SU-DHL-6 (cell line): ENCODE results near the gene UBE2L5.

Source experiments
- H2AFZ ChIP-seq: fragments of 200-600 bp; sonication (generic); 2 replicates; pipeline ENCODE4 v1.6.1; 2014; ENCODE audit warnings: low read depth, mild to moderate bottlenecking, moderate library complexity, mixed read lengths, antibody characterized with exemption, low read length; ENCODE audit not compliant: severe bottlenecking
- H3F3A ChIP-seq: fragments of 200-600 bp; shearing (Covaris generic); 2 replicates; pipeline ENCODE4 v1.6.0; 2016; ENCODE audit warnings: antibody characterized with exemption, mild to moderate bottlenecking; ENCODE audit not compliant: insufficient read depth
- H3K27ac ChIP-seq: fragments of 200-600 bp; sonication (generic); 2 replicates; pipeline ENCODE4 v1.5.1; 2016; ENCODE audit warnings: low read depth, mild to moderate bottlenecking, low read length, moderate library complexity, mixed read lengths
- H3K27me3 ChIP-seq: fragments of 200-600 bp; sonication (generic), shearing (Covaris generic); 2 replicates; pipeline ENCODE4 v1.6.0; 2014; ENCODE audit warnings: mild to moderate bottlenecking, low read length
- H3K36me3 ChIP-seq: fragments of 200-600 bp; sonication (generic); 2 replicates; pipeline ENCODE4 v1.6.1; 2014; ENCODE audit warnings: mild to moderate bottlenecking, low read length, mixed read lengths
- H3K4me2 ChIP-seq: fragments of 300-600, 200-600 bp; shearing (Covaris generic), sonication (generic); 2 replicates; pipeline ENCODE4 v1.6.0; 2014; ENCODE audit warnings: low read length, low read depth, mild to moderate bottlenecking; ENCODE audit not compliant: poor library complexity, severe bottlenecking
- H3K4me3 ChIP-seq: fragments of 200-600 bp; sonication (generic); 2 replicates; pipeline ENCODE4 v1.5.1; 2014; ENCODE audit warnings: antibody characterized with exemption, low read length, mild to moderate bottlenecking, mixed read lengths; ENCODE audit not compliant: insufficient read depth, poor library complexity, severe bottlenecking
- H3K79me2 ChIP-seq: fragments of 200-600 bp; sonication (generic); 2 replicates; pipeline ENCODE4 v1.6.1; 2014; ENCODE audit warnings: mild to moderate bottlenecking, low read length, moderate library complexity; ENCODE audit not compliant: insufficient read depth
- H3K9ac ChIP-seq: fragments of 200-600 bp; sonication (generic); 2 replicates; pipeline ENCODE4 v1.7.0; 2014; ENCODE audit warnings: mild to moderate bottlenecking, low read length
- H3K9me2 ChIP-seq: fragments of 200-600 bp; sonication (generic); replicated peaks from 2 replicates; pipeline ENCODE4 v1.6.1; 2014; ENCODE audit warnings: low read length; ENCODE audit not compliant: insufficient read depth
- H3K9me3 ChIP-seq: fragments of 200-600 bp; sonication (generic); 2 replicates; pipeline ENCODE4 v1.6.1; 2014; ENCODE audit warnings: low read length, mixed read lengths; ENCODE audit not compliant: insufficient read depth
- H4K20me1 ChIP-seq: fragments of 200-600 bp; sonication (generic); 2 replicates; pipeline ENCODE4 v1.6.1; 2014; ENCODE audit warnings: low read depth, mild to moderate bottlenecking, antibody characterized with exemption, low read length, moderate library complexity, mixed read lengths
- EZH2phosphoT487 ChIP-seq: fragments of 200-600 bp; sonication (generic), shearing (Covaris generic); conservative IDR thresholded peaks from 2 replicates; pipeline ENCODE4 v1.6.1; 2018; ENCODE audit warnings: mild to moderate bottlenecking, antibody characterized with exemption, low read length, moderate library complexity, mixed read lengths
- TF ChIP-seq, protein P1 (sequence below): fragments of 200-600 bp; sonication (generic); IDR thresholded peaks from one replicate; pipeline ENCODE4 v1.5.1; 2017; ENCODE audit warnings: antibody characterized with exemption, mild to moderate bottlenecking, low read length, moderate library complexity; ENCODE audit not compliant: insufficient read depth, poor library complexity, severe bottlenecking

UBE2L5 gene

GRCh38 chr13:30410705-30411125, 11.6 kb upstream of the UBE2L5 start:
- Histone ChIP-seq H3K36me3 (no peaks in the 10 kb centered on the region), H3F3A (peaks cover 16% of the 10 kb centered on the region), H3K79me2 (no peaks in the 10 kb centered on the region), H4K20me1 (no peaks in the 10 kb centered on the region), H3K4me3 (no peak overlapping the region), H2AFZ (no peak overlapping the region), H3K4me2 (no peak overlapping the region), H3K9me2 (no peaks in the 10 kb centered on the region), H3K9ac (no peak overlapping the region), H3K9me3 (no peaks in the 10 kb centered on the region), H3K27me3 (no peaks in the 10 kb centered on the region), H3K27ac (no peak overlapping the region)
- TF ChIP-seq, protein P1, sequence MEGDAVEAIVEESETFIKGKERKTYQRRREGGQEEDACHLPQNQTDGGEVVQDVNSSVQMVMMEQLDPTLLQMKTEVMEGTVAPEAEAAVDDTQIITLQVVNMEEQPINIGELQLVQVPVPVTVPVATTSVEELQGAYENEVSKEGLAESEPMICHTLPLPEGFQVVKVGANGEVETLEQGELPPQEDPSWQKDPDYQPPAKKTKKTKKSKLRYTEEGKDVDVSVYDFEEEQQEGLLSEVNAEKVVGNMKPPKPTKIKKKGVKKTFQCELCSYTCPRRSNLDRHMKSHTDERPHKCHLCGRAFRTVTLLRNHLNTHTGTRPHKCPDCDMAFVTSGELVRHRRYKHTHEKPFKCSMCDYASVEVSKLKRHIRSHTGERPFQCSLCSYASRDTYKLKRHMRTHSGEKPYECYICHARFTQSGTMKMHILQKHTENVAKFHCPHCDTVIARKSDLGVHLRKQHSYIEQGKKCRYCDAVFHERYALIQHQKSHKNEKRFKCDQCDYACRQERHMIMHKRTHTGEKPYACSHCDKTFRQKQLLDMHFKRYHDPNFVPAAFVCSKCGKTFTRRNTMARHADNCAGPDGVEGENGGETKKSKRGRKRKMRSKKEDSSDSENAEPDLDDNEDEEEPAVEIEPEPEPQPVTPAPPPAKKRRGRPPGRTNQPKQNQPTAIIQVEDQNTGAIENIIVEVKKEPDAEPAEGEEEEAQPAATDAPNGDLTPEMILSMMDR: no peak
- TF ChIP-seq EZH2phosphoT487: no peak

DNA sequence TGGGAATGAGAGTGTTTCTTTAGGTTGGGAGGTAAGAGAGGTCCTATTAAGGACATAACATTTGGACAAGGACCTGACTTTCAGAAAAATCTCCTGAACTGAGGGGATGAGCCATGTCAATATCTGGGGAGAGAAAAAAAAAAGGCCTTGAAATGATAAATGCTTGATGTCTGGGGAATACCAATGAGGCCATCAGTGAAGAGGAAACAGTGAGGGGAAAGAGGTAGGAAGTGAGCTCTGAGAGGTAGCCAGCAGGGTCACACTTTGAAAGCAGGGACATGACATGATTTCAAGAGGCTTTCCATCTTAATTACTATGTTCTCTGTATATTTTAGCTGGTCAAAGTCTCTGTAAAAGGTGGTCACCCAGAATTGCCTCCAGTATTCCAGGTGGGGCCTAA, 9.9 kb upstream of the UBE2L5 start:
- Histone ChIP-seq H3K27me3 (no peaks in the 10 kb centered on the region), H3K9ac (no peak overlapping the region), H3K9me3 (no peaks in the 10 kb centered on the region), H2AFZ (no peak overlapping the region), H3F3A (peaks cover 30% of the 10 kb centered on the region), H3K9me2 (no peaks in the 10 kb centered on the region), H3K4me3 (no peak overlapping the region), H3K4me2 (no peak overlapping the region), H3K36me3 (no peaks in the 10 kb centered on the region), H3K79me2 (no peaks in the 10 kb centered on the region), H3K27ac (peak overlapping the region; percentile 24), H4K20me1 (no peaks in the 10 kb centered on the region)
- TF ChIP-seq, protein P1: no peak
- no peak for TF ChIP-seq EZH2phosphoT487

- Histone ChIP-seq H3K4me2 (no peak overlapping the region), H4K20me1 (no peaks in the 10 kb centered on the region), H3F3A (peaks cover 45% of the 10 kb centered on the region)
These were observed 8.5 kb upstream of the UBE2L5 start for GRCh38 chr13:30413842-30414241.

GRCh38 chr13:30415430-30416030, 6.8 kb upstream of the UBE2L5 start:
- TF ChIP-seq EZH2phosphoT487: no peak
- TF ChIP-seq, protein P1: no peak
- H3K9ac ChIP-seq: peak overlapping the region; percentile 52
- H3K27me3 ChIP-seq: no peaks in the 10 kb centered on the region
- H3K4me2 ChIP-seq: peak overlapping the region; percentile 85
- H4K20me1 ChIP-seq: no peaks in the 10 kb centered on the region
- H3K4me3 ChIP-seq: peak overlapping the region; percentile 39
- H3K79me2 ChIP-seq: no peaks in the 10 kb centered on the region
- H3K27ac ChIP-seq: peak overlapping the region; percentile 100
- H3K36me3 ChIP-seq: no peaks in the 10 kb centered on the region
- H3K9me2 ChIP-seq: no peaks in the 10 kb centered on the region
- H3K9me3 ChIP-seq: no peaks in the 10 kb centered on the region
- peaks cover 62% of the 10 kb centered on the region for H3F3A ChIP-seq
- peak overlapping the region; percentile 10 for H2AFZ ChIP-seq

More at GRCh38 chr13:30413842-30414241, 8.5 kb upstream of the UBE2L5 start:
- Histone ChIP-seq H3K9ac (no peak overlapping the region), H2AFZ (no peak overlapping the region), H3K36me3 (no peaks in the 10 kb centered on the region), H3K79me2 (no peaks in the 10 kb centered on the region), H3K4me3 (no peak overlapping the region), H3K27me3 (no peaks in the 10 kb centered on the region), H3K27ac (peak overlapping the region; percentile 22), H3K9me2 (no peaks in the 10 kb centered on the region), H3K9me3 (no peaks in the 10 kb centered on the region)
- no peak for TF ChIP-seq EZH2phosphoT487
